Activated gamma-delta T cell treated with Interleukin-2 at 50 U/mL for 16 hours (primary cell): ENCODE data around the gene DOLK.
A peak's percentile ranks its signal among the peaks of the same experiment; 100 is the strongest.

Source experiments
- DNase-seq: peaks from one replicate; pipeline ENCODE4 v3.0.0-alpha.2; 2020

The DOLK gene

DNA sequence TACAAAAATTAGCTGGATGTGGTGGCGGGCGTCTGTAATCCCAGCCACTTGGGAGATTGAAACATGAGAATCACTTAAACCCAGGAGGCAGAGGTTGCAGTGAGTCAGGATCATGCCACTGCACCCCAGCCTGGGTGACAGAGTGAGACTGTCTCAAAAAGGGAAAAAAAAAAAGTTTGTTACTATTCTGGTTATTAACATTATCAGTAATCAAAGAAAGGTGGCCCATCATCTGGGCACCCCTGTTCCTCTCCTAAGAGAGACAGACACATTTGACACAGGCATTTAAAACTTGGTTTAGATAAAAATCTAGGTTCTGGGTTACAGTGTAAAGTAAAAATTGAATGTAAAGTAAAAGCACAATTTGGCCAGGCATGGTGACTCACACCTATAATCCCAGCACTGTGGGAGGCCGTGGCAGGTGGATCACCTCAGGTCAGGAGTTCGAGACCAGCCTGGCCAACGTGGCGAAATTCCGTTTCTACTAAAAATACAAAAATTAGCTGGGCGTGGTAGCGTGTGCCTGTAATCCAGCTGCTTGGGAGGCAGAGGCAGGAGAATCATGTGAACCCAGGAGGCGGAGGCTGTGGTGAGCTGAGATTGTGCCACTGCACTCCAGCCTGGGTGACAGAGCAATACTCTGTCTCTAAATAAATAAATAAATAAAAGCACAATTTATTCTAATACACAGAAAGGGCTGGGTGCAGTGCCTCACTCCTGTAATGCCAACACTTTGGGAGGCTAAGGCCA, 43.4 kb downstream of the DOLK start:
- DNase-seq: no peak

GRCh38 chr9:128903079-128903461, 44.3 kb downstream of the DOLK start:
- DNase-seq: no peak

- peak; percentile 89 for DNase-seq
Measured at GRCh38 chr9:128902351-128903078, 44.9 kb downstream of the DOLK start.

DNA sequence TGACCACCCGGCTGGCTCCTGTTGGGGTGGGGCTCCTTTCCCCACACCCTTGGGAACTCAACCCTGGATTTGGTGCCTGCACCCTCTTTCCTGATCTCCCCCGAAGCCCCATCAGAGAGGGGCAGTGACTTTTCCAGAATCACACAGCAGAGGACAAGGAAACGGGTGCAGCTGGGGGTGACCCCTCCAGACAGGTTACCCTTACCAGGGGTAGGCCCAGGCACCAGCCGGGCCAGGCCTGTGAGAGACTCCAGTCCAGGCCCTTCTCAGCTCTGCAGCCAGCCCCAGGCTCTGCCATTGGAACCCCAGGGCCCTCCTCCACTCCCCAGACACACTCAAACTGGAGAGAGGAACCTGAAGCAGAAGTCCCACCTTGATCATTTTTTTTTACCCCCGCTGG, 45.6 kb downstream of the DOLK start:
- no peak for DNase-seq

GRCh38 chr9:128901379-128901778, 46.0 kb downstream of the DOLK start:
- DNase-seq: no peak

DNA sequence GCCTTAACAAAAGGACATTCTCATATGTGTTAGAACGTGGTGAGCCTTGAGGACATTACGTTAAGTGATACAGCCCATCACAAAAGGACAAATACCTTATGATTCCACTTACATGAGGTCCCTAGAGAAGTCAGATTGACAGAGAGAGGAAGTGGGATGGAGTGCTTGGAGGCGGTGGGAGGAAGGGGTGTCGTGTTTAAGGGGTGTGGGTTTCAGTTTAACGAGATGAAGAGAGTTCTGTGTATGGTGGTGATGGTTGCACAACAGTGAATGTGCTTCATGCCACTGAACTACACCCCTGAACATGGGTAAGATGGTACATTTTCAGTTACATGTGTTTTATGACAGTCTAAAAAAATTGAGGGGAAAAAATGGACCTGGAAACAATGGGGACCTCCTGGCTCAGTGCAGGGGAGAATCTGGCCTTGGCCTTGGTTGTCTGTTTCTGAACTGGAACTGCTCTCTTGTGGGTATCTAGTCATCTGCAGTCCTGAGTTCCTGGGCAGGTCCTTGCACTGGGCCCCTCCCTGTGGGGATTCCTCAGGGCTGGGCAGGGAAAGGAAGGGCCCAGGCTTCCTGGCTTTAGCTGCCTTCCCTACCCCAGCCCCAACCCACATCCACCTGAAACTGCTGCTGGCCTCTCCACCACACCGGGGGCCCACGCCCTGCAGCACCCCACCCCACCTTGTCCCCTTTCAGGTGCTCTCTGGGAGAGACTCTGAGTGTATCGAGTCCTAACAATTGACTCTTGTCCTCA, 47.7 kb downstream of the DOLK start:
- no peak for DNase-seq

- no peak for DNase-seq
Measured at GRCh38 chr9:128898845-128899565, 48.4 kb downstream of the DOLK start.

- DNase-seq: no peak
Measured at GRCh38 chr9:128898382-128898781, 49.0 kb downstream of the DOLK start.

DNA sequence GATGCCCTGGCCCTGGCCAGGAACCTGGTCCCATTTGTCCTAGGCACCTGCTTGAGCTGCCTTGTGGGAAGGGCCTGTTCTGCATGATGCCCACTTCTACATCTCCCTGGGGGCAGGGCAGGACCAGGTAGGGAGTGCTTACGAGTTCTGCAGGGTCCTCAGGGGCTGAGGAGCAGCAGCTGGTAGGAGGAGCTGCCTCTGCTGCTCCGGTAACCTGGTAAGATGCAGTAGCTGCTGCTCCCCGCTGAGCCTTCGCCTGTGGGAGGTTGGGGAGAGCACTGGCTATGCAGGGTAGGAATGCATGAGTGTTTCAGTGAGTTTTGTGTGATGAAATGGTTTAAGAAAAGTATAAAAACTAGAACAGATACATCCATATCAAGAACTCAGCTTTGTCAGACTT, 51.8 kb downstream of the DOLK start:
- no peak for DNase-seq
